Cerebellar cortex (tissue), 1 donor: ENCODE data around the gene FAM177A1.
"Not testable (repeated sequence)": the region's sequence is repeated elsewhere in the genome, so short reads cannot be mapped to it uniquely, and the experiment has no call there.

Experiments
- DNase-seq: peaks from one replicate; pipeline ENCODE4 v3.0.0-alpha.2; 2015; ENCODE audit warnings: low spot score

FAM177A1 gene

GRCh38 chr14:35061113-35061791 lies 15.2 kb downstream of the FAM177A1 start:
- DNase-seq: not testable (repeated sequence)

- DNase-seq: not testable (repeated sequence)
These were observed 19.7 kb downstream of the FAM177A1 start for GRCh38 chr14:35065731-35066130.

GRCh38 chr14:35068238-35069012 lies 22.4 kb downstream of the FAM177A1 start:
- no peak for DNase-seq

GRCh38 chr14:35072226-35072625 lies 26.2 kb downstream of the FAM177A1 start:
- no peak for DNase-seq

GRCh38 chr14:35073486-35073885 lies 27.4 kb downstream of the FAM177A1 start:
- DNase-seq: no peak

- DNase-seq: no peak
These were observed 32.0 kb downstream of the FAM177A1 start for GRCh38 chr14:35078082-35078481.

- DNase-seq: no peak
These were observed 33.7 kb downstream of the FAM177A1 start for GRCh38 chr14:35079742-35080141.

GRCh38 chr14:35083530-35084150 lies 37.6 kb downstream of the FAM177A1 start:
- DNase-seq: no peak

- no peak for DNase-seq
These were observed 39.4 kb downstream of the FAM177A1 start for GRCh38 chr14:35085441-35085840.

GRCh38 chr14:35088514-35088913 lies 42.4 kb downstream of the FAM177A1 start:
- DNase-seq: no peak

- not testable (repeated sequence) for DNase-seq
These were observed 48.6 kb downstream of the FAM177A1 start for GRCh38 chr14:35094645-35095044.

- no peak for DNase-seq
These were observed 61.8 kb downstream of the FAM177A1 start for GRCh38 chr14:35107866-35108265.

GRCh38 chr14:35112641-35113040 lies 66.6 kb downstream of the FAM177A1 start:
- DNase-seq: no peak

GRCh38 chr14:35113308-35113950 lies 67.4 kb downstream of the FAM177A1 start:
- no peak for DNase-seq

GRCh38 chr14:35114036-35114435 lies 68.0 kb downstream of the FAM177A1 start:
- DNase-seq: no peak

GRCh38 chr14:35116242-35116641 lies 70.2 kb downstream of the FAM177A1 start:
- no peak for DNase-seq

- DNase-seq: no peak
These were observed 71.0 kb downstream of the FAM177A1 start for GRCh38 chr14:35117112-35117511.

- no peak for DNase-seq
These were observed 75.2 kb downstream of the FAM177A1 start for GRCh38 chr14:35121026-35121886.

- DNase-seq: peak; percentile 97
These were observed 76.0 kb downstream of the FAM177A1 start, which contains the start of the genes PPP2R3C and PRORP for GRCh38 chr14:35121887-35122695. Gene PPP2R3C (minus strand): TSS chr14:35121990. CDS start chr14:35121959, 31 bp downstream. Gene PRORP (plus strand): TSS chr14:35122552. CDS start chr14:35123246, 694 bp downstream.

GRCh38 chr14:35122696-35123387 lies 76.8 kb downstream of the FAM177A1 start:
- DNase-seq: no peak
